NCI-H1436 (cell line): ENCODE data around the gene UQCRC2.
"Not testable (repeated sequence)": the region's sequence is repeated elsewhere in the genome, so short reads cannot be mapped to it uniquely, and the experiment has no call there.

Source experiments
- DNase-seq: peaks from one replicate; lab custom pipeline; 2025; lab: John Stamatoyannopoulos, UW

The UQCRC2 gene

DNA sequence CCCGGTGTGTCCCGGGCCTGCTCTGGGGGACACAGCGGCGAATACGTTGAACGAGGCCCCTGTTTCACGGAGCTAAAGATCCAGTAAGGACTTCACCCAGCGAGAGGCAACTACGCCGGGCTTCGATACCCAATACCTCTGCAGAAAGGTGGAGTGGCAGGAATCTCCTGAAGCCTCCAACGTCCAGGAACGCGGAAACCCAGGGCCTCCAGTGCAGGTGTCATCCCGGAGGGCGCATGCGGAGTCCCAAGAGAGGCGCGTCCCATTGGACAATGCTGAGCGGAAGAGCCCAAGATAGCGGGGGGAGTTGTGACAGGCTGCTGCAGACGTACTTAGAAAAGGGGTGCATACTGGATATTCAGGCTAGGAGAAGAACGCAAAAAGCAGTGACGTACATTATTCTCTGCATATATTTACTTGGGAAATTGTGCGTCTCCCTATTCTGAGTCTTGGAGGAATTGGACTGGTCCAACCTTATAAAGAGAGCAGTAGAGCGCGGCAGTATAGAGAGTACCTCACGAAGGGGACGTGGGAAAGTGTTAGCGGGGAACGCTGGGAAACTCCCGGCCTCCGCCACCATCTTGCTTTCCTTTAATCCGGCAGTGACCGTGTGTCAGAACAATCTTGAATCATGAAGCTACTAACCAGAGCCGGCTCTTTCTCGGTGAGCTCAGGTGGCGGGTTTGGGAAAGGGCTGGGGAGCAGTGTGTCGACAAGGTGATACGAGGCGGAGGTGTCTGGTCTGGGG, at the start of gene UQCRC2:
Gene UQCRC2, plus strand, starts transcription at position 569 of the 748 bp plus-strand sequence. Its CDS starts 63 bp downstream, at position 632.
- peak; percentile 91 for DNase-seq

DNA sequence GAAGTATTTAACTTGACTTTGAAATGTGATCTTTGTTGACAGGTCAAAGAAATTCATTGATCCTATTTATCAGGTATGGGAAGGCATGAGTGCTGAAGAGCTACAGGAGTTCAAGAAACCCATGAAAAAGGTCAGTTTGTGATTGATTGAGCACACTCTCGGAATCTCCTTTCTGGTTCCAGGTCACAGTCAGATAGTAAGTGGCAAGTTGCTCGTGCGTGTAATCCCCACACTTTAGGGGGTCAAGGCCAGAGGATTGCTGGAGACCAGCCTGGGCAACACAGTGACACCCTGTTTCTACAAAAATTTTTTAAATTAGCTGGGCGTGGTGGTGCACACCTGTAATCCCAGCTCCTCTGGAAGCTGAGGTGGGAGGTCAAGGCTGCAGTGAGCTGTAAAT, 20.5 kb upstream of the UQCRC2 start:
- DNase-seq: not testable (repeated sequence)

DNA sequence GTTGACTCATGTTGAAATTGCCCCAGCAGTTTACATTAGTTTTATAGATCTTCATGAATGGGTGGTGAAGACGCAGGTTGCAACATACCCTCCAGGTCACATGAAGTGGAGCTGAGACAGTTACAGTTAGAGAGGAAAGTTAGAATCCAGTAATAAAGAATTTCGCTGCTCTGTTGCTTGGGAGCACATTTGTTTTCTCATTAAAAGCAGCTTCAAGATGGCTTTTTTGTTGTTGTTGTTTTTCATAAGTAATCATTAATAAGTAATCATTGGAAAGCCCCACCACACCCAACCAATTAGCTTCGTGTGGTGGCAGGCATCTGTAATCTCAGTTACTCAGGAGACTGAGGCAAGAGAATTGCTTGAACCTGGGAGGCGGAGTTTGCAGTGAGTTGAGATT, 19.8 kb upstream of the UQCRC2 start:
- not testable (repeated sequence) for DNase-seq

DNA sequence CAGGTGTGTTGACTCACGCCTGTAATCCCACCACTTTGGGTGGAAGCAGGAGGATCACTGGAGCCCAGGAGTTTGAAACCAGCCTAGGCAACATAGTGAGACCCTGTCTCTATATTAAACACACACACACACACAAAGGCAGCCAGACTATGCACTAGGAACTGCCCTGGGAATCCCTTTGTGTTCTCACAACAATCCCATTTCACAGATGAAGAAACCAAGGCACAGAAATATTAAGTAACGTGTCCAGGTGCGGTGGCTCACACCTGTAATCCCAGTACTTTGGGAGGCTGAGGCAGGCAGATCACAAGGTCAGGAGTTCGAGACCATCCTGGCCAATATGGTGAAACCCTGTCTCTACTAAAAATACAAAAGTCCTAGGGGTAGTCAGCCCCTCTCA, 19.4 kb upstream of the UQCRC2 start:
- DNase-seq: not testable (repeated sequence)

DNA sequence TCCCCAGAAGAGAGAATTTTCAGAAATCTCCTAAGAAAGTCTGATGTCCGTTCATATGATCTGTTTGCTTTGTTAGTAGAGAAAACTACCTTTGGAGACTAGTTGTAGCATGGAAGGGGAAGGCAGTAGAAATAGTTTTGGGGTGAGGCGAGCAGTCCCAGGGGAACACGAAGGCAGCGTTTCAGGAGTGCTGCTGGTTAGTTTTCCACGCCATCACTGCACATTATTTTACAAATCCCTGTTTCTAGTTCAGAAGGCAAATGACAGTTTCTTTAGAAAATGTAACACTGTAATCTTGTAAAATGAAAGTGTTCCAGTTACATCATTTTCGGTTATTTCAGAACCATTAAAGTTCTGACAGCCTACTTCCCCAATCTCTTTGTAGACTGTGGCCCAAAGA, 16.9 kb upstream of the UQCRC2 start:
- DNase-seq: not testable (repeated sequence)

DNA sequence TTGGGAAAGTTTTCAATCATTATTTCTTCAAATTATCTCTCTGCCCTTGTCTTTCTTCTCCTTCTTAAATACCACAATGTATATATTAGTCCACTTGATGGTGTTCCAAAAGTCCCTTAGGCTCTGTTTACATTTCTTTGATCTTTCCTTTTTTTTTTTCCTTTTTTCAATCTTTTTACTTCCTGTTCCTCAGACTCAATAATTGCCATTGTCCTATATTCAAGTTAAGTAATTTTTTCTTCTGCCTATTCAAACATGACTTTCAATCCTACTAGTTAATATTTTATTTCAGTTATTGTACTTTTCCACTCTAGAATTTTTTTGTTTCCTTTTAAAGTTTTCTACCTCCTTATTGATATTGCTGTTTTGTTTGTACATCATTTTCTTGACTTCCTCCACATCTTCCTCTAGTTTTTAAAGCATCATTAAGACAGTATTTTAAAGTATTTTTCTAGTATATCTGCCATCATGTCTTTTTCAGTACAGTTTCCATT, 15.8 kb upstream of the UQCRC2 start:
- DNase-seq: no peak

DNA sequence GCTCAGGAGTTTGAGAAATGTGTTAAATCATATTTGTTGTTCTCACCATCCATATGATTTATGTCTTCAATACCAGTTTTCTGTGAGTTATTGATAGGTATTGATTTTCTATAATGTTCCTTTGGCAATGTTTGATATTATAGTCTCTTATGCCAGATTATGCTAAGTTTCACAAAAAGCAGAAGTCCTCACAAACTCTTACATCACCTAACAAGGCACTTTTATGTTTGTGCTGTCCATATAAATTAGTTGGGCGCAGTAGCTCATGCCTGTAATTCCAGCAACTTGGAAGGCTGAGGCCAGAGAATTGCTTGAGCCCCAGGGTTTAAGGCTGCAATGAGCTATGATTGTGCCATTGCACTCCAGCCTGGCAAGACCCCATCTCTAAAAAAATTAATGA, 12.6 kb upstream of the UQCRC2 start:
- DNase-seq: no peak

DNA sequence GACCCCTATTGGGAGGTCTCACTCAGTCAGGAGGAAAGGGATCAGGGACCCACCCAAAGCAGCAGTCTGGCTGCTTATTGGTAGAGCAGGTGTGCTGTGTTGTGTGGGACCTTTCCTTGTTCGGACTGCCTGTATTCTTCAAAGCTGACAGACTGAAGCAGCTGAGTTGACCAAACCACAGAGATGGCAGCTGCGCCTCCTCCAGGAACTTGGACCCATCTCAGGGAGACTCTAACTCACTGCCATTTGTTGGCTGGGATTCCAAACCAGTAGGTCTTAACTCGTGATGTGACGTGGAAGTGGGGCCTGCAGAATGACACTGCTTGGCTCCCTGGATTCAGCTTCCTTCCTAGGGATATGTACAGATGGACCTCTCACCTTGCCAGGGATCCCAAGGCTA, 9.6 kb upstream of the UQCRC2 start:
- no peak for DNase-seq

DNA sequence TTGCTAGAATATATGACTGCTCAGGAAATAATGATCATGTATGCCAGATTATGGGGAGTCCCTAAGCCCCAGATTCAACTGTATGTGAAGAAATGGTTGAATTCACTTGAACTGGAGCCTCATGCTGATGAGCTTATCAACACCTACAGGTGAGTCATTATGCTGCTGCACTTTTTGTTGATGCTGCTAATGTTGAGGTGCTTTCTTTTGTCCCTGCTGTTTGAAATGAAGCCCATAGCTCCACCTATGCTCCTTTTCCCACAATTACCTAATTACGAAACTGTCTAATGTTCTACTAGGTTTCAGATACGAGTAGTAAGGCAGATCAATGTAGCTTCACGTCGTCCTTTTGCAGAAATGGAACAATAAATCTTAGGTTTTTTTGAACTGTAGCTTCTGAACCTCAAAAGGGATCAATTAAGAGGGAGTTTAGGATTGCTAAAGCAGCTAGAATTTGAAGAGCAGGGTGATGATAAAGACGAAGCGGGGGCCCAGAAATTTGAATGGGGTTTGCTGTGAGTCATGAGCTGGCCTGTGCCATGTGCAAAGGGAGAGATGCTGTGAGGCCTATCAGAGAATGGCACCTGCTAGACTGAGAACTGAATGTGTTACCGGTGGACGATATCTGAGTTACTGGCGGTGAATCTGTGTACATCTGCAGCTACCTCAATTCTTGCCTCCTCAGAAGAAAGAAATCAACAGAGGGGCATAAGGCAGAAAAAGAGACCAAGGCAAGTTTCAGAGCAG, 6.1 kb upstream of the UQCRC2 start:
- no peak for DNase-seq

DNA sequence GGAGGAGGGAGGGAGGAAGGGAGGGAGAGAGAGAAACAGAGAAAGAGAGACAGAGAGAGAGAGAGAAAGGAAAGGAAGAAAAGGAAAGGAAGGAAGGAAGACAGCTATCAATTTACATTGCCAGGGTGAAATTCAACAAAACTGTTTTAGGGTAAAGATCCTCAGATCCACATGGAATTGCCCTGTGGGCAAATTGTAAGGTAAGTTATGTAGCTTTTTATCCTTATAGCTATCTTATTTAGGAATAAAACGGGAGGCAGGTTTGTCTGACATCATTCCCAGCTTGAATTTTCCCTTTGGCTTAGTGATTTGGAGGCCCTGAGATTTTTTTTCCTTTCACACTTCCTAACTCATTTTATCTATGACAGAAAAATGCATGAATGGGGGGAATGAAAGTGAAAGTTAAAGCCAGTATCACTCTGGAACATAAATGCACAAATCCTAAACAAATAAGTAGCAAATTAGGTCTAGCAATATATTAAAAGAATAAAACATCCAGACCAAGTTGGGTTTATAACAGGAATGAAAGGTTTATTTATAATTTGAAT, 3.4 kb upstream of the UQCRC2 start:
- DNase-seq: no peak

DNA sequence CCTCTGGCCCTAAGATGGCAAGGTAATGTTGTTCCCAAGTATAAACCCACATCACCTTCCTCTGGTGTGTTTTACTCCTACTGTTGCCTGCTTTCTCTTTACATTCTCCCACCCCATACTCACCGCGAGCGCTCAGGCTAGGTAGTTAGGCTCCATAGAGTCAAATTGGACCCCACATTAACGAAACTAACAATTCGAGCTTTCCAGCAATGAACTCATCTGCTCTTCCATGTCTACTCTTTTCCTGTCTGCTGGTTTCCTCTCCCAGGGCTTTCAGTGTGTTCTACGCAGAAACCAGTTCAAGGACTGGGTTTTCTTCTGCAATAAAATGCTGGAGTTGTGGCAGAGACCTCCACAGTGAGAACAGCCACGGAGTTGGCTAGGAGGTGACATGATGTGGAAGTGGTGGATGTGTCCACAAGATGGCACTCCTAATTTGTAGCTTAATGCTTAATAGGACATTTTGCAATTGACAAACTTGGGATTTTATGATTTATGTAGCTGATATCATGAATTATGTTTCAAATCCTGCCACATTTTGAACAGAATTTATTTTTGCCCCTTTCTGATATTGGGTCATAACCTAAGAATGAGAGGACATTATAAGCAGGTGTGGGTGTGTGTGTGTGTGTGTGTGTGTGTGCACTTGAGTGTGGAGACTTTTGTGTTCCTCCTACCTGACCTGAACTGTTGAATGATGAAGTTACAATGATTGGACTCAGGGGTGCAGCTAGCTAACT, 2.2 kb upstream of the UQCRC2 start:
- DNase-seq: no peak

DNA sequence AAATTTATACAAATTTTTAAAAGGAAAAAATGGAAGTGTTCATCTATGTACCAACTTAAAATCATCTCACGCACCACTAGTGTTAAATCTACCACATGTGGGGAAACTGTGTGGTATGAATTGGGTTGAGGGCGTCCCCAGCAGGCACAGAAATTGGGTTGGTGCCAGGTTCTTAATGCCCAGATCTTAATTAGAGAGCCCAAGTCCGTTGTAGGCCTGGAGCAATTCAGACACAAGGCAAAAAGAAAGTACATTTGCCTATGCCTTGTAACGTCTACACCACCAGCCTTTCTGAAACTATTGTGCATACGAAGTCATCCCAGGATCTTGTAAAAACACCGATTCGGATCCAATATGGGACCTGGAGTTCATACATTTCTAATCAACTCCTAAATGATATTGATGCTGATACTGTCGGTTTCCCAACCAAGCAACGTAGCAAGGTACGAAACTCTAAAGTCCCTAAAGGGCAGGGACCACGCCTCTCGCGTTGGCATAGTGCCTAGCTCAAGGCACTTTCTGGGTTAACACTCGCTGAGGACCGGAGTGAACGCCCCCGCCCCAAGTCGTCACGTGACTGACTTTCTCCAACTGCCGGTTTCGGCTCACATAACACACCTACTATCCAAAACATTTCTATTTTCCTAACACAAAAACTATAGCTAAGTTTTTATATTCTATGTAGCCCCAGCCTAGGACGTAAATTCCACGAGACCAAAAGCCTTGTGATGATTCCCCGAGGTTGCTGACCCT, 945 bp upstream of the UQCRC2 start:
- DNase-seq: peak; percentile 65

DNA sequence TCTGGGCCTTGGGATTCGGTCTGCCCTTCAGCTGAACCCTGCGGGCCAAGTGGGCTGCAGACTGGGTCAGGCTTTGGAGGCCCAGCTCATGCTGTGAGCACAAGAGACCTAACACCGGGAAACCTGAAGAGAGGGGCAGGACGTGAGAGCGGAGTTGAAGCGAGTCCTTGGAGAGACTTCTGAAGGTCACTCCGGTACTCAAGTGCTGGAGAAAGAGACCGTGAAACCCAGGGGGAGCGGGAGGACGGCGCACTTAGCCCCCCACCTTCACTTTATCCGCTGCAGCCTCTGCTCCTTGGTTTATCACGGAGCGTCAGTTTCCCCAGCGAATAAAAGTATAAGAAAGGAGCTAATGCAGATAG, 361 bp downstream of the UQCRC2 start:
- no peak for DNase-seq

DNA sequence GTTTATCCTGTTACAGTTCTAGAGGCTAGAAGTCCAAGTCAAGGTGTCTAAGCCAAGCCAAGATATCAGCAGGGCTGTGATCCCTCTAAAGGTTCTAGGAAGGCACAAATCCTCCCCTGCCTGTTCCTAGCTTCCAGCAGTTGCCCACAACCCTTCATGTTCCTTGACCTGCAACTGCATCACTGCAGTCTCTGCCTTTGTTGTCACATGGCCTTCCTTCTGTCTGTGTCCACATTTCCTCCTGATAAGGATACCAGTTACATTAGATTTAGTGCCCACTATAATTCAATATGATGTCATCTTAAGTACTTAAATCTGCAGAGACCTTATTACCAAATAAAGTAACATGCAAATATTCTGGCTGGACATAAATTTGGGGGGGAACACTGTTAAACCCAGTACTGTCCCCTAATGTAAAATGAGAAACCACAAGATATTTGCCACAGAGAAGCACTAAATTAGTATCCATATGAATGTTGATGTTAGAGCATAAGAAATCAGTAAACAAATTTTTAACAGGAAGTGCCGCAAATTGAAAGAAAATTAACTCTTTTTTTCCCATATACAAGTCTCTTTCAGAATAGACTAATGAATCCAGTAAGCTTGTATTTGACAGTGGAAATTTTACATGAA, 4.7 kb downstream of the UQCRC2 start:
- DNase-seq: no peak

DNA sequence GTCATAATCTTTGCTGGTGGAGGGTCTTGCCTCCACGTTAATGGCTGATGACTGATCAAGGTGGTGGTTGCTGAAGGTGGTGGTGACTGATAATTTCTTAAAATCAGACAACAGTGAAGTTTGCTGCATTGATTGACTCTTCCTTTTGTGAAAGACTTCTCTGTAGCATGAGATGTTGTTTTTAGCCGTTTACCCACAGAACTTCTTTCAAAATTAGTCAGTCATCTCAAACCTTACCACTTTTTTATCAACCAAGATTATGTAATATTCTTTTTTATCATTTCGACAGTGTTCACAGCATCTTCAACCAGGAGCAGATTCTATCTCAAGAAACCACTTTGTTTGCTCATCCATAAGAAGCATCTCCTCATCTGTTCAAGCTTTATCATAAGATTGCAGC, 5.9 kb downstream of the UQCRC2 start:
- DNase-seq: no peak

DNA sequence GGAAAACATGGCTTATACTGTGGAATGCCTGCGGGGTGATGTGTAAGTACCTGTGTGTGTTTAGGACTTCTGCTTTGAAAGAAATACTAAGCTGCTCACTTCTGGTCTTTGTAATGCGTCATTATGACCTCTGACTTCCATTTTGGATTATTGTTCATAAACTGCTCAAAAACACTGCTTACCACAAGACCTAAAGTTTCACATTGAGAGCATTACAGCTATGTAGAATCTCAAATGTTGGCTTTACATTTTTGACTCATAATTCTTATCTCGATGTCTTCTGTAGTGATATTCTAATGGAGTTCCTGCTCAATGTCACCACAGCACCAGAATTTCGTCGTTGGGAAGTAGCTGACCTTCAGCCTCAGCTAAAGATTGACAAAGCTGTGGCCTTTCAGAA, 9.3 kb downstream of the UQCRC2 start:
- no peak for DNase-seq

DNA sequence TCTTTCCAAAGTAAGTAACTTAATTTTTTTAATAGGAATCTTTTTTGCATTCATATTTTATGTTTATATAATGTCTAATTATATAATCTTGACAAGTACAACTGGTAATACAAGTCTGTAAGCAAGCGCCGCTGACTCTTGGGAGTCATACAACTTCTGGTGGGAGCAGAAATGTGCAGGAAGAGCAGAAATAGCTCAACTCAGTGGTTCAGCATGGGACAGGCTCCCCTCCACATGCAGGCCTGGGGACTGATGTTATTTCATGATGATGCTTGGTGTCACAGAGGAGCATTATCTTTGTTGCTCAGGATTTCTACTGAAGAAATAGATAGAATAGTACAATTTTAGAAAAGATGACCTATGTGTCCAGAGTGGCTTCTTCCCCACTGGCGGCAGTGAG, 10.7 kb downstream of the UQCRC2 start:
- DNase-seq: no peak

DNA sequence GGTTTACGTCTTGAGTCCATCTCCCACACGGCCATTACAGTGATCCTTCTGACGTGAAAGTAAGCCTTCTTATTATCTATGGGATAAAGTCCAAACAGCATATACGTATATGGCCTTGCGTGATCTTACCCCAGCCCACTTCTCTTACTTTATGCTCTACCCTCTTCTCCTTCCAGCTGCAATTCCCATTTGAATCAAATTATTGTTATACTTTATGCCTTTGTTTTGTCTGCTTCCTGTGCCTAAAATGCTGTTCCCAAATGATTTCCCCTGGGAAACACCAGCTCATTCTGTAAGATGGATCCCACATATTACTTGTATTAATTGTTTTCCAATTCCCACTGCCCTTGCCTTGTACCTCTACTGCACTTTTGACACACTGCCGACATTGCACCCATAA, 11.2 kb downstream of the UQCRC2 start:
- DNase-seq: no peak

DNA sequence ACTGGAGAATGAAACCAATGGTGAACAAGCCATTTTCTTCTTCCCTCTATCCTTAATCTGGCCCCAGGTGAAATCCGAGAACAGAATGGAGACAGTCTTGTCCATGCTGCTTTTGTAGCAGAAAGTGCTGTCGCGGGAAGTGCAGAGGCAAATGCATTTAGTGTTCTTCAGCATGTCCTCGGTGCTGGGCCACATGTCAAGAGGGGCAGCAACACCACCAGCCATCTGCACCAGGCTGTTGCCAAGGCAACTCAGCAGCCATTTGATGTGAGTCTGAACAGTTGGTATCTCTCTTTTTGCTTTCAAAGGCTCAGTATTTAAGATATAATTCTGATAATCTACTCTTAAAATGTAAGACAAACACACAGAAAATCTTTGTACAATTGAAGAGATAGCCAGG, 18.7 kb downstream of the UQCRC2 start:
- DNase-seq: no peak

DNA sequence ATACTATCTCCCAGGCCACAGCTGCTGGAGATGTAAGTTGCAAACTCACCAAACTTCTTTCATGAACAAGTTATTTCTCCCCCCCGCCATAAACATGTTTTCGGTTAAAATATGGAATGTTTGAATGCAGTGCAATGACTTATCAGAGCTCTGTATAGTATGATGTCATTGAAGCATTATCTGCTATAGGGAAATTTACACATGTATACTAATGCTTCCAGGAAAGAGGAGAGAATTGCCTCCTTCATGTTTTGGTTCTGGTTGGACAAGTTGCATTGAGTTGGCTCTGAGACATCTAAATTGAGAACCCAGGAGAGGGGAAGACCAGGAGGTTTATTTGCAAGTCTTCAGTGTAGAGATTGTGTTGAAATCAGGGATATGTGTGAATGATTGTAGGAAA, 20.8 kb downstream of the UQCRC2 start:
- no peak for DNase-seq

DNA sequence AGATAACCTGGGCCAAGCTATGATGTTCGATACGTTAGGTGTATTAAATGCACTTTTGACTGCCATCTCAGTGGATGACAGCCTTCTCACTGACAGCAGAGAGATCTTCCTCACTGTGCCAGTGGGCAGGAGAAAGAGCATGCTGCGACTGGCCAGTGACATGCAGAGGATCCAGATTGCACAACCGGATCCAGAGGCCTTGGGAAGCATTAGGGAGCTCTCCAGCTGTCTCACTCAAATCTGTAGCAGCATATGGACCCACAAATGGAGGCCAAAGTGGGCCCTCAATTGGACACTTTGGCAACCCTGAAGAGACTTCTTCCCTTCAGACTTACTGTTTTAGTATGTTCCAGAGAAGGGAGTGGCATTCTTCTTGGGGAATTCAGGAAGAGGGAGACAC, 26.9 kb downstream of the UQCRC2 start:
- no peak for DNase-seq
